SJSA1 (cell line): ENCODE measurements around the gene HSF2BP. TPM values are rescaled to one million over a fixed set of nuclear protein-coding genes. Genes with fewer than 3 reads are reported as not detected.
A peak's percentile ranks its signal among the peaks of the same experiment; 100 is the strongest.
"Not testable (repeated sequence)": the region's sequence is repeated elsewhere in the genome, so short reads cannot be mapped to it uniquely, and the experiment has no call there.

Experiments used
- DNase-seq, 2 experiments: peaks; one replicate each; pipeline ENCODE4 v3.0.0-alpha.2; 2015 to 2020; ENCODE audit warnings: low spot score in 2 of 2, low read depth in 1 of 2
- H3K27ac ChIP-seq: fragments of 250-450 bp; sonication (Bioruptor Pico); 2 replicates; pipeline ENCODE4 v1.5.1; 2020; ENCODE audit warnings: mild to moderate bottlenecking, moderate library complexity
- H3K27me3 ChIP-seq: fragments of 250-450 bp; sonication (Bioruptor Pico); replicated peaks from 2 replicates; pipeline ENCODE4 v1.5.1; 2020; ENCODE audit warnings: mild to moderate bottlenecking, moderate library complexity
- H3K36me3 ChIP-seq: fragments of 250-450 bp; sonication (Bioruptor Pico); 2 replicates; pipeline ENCODE4 v1.5.1; 2020; ENCODE audit warnings: mild to moderate bottlenecking
- H3K4me1 ChIP-seq: fragments of 250-450 bp; sonication (Bioruptor Pico); replicated peaks from 2 replicates; pipeline ENCODE4 v1.6.1; 2021; ENCODE audit warnings: mild to moderate bottlenecking
- H3K4me3 ChIP-seq: fragments of 250-450 bp; sonication (Bioruptor Pico); 2 replicates; pipeline ENCODE4 v1.5.1; 2020; ENCODE audit warnings: mild to moderate bottlenecking
- H3K9me3 ChIP-seq: fragments of 250-450 bp; sonication (Bioruptor Pico); replicated peaks from 2 replicates; pipeline ENCODE4 v1.5.1; 2020; ENCODE audit warnings: mild to moderate bottlenecking
- total RNA-seq: library from RNA; depleted of rRNA; stranded (reverse); fragments of >200 nt; shearing (Covaris generic); gene quantifications from 2 replicates; pipeline ENCODE4 v1.2.3, GENCODE V29; 2014

The HSF2BP gene
- total RNA-seq, 1 experiment from 2014 or later: 1.6 TPM

- no peak for DNase-seq
- Histone ChIP-seq H3K27me3 (no peaks in the 10 kb centered on the region), H3K4me1 (peaks cover 18% of the 10 kb centered on the region), H3K27ac (no peak overlapping the region), H3K9me3 (no peaks in the 10 kb centered on the region), H3K4me3 (no peak overlapping the region), H3K36me3 (no peaks in the 10 kb centered on the region)
These were observed 6.7 kb downstream of the HSF2BP start for GRCh38 chr21:43652616-43653015.

- H3K27ac ChIP-seq, H3K4me3 ChIP-seq, H3K36me3 ChIP-seq, DNase-seq, H3K27me3 ChIP-seq, H3K9me3 ChIP-seq: not testable (repeated sequence)
- peaks cover 18% of the 10 kb centered on the region for H3K4me1 ChIP-seq
These were observed 7.4 kb downstream of the HSF2BP start for GRCh38 chr21:43651926-43652325.

- Histone ChIP-seq H3K4me3 (no peak overlapping the region), H3K27ac (no peak overlapping the region), H3K27me3 (no peaks in the 10 kb centered on the region), H3K9me3 (no peaks in the 10 kb centered on the region), H3K36me3 (no peaks in the 10 kb centered on the region), H3K4me1 (peaks cover 24% of the 10 kb centered on the region)
- no peak for DNase-seq
These were observed 11.1 kb downstream of the HSF2BP start for GRCh38 chr21:43648171-43648570.

- Histone ChIP-seq H3K36me3 (no peaks in the 10 kb centered on the region), H3K4me1 (peaks cover 24% of the 10 kb centered on the region), H3K9me3 (no peaks in the 10 kb centered on the region), H3K27me3 (no peaks in the 10 kb centered on the region), H3K4me3 (no peak overlapping the region), H3K27ac (peak overlapping the region; percentile 1; the same call in 1 of the 2 replicates)
- peak; percentile 87 to 94 for DNase-seq
These were observed 12.6 kb downstream of the HSF2BP start for GRCh38 chr21:43646550-43647260.

- no peaks in the 10 kb centered on the region for H3K27me3 ChIP-seq
- DNase-seq: no peak
- H3K27ac ChIP-seq: peak overlapping the region; percentile 37
- H3K36me3 ChIP-seq: no peaks in the 10 kb centered on the region
- H3K4me1 ChIP-seq: peaks cover 24% of the 10 kb centered on the region
- no peaks in the 10 kb centered on the region for H3K9me3 ChIP-seq
- no peak overlapping the region for H3K4me3 ChIP-seq
These were observed 13.3 kb downstream of the HSF2BP start for GRCh38 chr21:43645976-43646375.

GRCh38 chr21:43645136-43645891, 14.0 kb downstream of the HSF2BP start:
- Histone ChIP-seq H3K9me3 (no peaks in the 10 kb centered on the region), H3K4me1 (peaks cover 24% of the 10 kb centered on the region), H3K36me3 (no peaks in the 10 kb centered on the region), H3K27me3 (no peaks in the 10 kb centered on the region), H3K27ac (peak overlapping the region; percentile 37), H3K4me3 (no peak overlapping the region)
- DNase-seq: peak; percentile 75 to 86

- Histone ChIP-seq H3K27ac (peak overlapping the region; percentile 37), H3K4me3 (no peak overlapping the region), H3K9me3 (no peaks in the 10 kb centered on the region), H3K27me3 (no peaks in the 10 kb centered on the region), H3K4me1 (peaks cover 24% of the 10 kb centered on the region), H3K36me3 (no peaks in the 10 kb centered on the region)
- DNase-seq: peak; percentile 63 to 73
These were observed 14.7 kb downstream of the HSF2BP start for GRCh38 chr21:43644609-43645008.

- Histone ChIP-seq H3K4me1 (peaks cover 24% of the 10 kb centered on the region), H3K27ac (peak overlapping the region; percentile 37), H3K27me3 (no peaks in the 10 kb centered on the region), H3K4me3 (no peak overlapping the region), H3K36me3 (no peaks in the 10 kb centered on the region), H3K9me3 (no peaks in the 10 kb centered on the region)
- DNase-seq: no peak
These were observed 15.2 kb downstream of the HSF2BP start for GRCh38 chr21:43644071-43644470.

GRCh38 chr21:43643193-43643592, 16.1 kb downstream of the HSF2BP start:
- H3K27me3 ChIP-seq: no peaks in the 10 kb centered on the region
- H3K36me3 ChIP-seq: no peaks in the 10 kb centered on the region
- no peak overlapping the region for H3K27ac ChIP-seq
- H3K4me1 ChIP-seq: peaks cover 24% of the 10 kb centered on the region
- H3K9me3 ChIP-seq: no peaks in the 10 kb centered on the region
- DNase-seq: no peak
- no peak overlapping the region for H3K4me3 ChIP-seq

GRCh38 chr21:43640400-43640799, 18.9 kb downstream of the HSF2BP start:
- Histone ChIP-seq H3K27ac (no peak overlapping the region), H3K27me3 (no peaks in the 10 kb centered on the region), H3K36me3 (no peaks in the 10 kb centered on the region), H3K9me3 (no peaks in the 10 kb centered on the region), H3K4me1 (peaks cover 13% of the 10 kb centered on the region), H3K4me3 (no peak overlapping the region)
- no peak for DNase-seq

GRCh38 chr21:43639470-43640353, 19.6 kb downstream of the HSF2BP start:
- DNase-seq: no peak
- Histone ChIP-seq H3K9me3 (no peaks in the 10 kb centered on the region), H3K27ac (no peak overlapping the region), H3K27me3 (no peaks in the 10 kb centered on the region), H3K36me3 (no peaks in the 10 kb centered on the region), H3K4me1 (peaks cover 6% of the 10 kb centered on the region), H3K4me3 (no peak overlapping the region)

GRCh38 chr21:43637530-43638158, 21.6 kb downstream of the HSF2BP start:
- H3K4me1 ChIP-seq: 0 out of 2 replicates have a peak, but pooled peaks cover 3% of the 10 kb centered on the region
- H3K27me3 ChIP-seq: no peaks in the 10 kb centered on the region
- H3K36me3 ChIP-seq: no peaks in the 10 kb centered on the region
- no peaks in the 10 kb centered on the region for H3K9me3 ChIP-seq
- no peak overlapping the region for H3K4me3 ChIP-seq
- DNase-seq: no peak
- no peak overlapping the region for H3K27ac ChIP-seq

- Histone ChIP-seq H3K36me3 (no peaks in the 10 kb centered on the region), H3K4me3 (no peak overlapping the region), H3K9me3 (no peaks in the 10 kb centered on the region), H3K4me1 (0 out of 2 replicates have a peak, but pooled peaks cover 3% of the 10 kb centered on the region), H3K27me3 (no peaks in the 10 kb centered on the region), H3K27ac (no peak overlapping the region)
- DNase-seq: no peak
These were observed 23.9 kb downstream of the HSF2BP start for GRCh38 chr21:43635436-43635835.
